ENCODE data around the gene STAG3.
"Not testable (repeated sequence)": the region's sequence is repeated elsewhere in the genome, so short reads cannot be mapped to it uniquely, and the experiment has no call there.

Gene STAG3

DNA sequence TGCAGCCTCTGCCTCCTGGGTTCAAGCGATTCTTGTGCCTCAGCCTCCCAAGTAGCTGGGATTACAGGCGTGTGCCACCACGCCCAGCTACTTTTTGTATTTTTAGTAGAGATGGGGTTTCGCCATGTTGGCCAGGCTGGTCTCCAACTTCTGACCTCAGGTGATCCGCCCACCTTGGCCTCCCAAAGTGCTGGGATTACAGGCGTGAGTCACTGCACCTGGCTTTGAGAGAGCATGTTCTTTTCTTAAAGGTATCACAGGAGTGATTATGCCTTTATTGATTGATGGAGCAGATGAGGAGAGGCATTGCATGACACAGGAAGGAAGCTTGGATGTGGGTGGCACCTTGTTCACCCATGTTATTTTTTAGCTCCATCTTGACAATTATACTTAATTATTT, 5.4 kb downstream of the STAG3 start:
- not testable (repeated sequence) for H3K4me1 ChIP-seq (ENCODE audit: control insufficient read depth, low read depth, low read length); H3K27ac ChIP-seq (ENCODE audit: low read length); H3K9me3 ChIP-seq (ENCODE audit: control insufficient read depth, low read depth, low read length); H3K4me3 ChIP-seq (ENCODE audit: low read length); H3K27me3 ChIP-seq (ENCODE audit: control insufficient read depth, insufficient read depth, low read length); H3K9ac ChIP-seq (ENCODE audit: low read length); H3K36me3 ChIP-seq (ENCODE audit: control insufficient read depth, low read depth, low read length)

DNA sequence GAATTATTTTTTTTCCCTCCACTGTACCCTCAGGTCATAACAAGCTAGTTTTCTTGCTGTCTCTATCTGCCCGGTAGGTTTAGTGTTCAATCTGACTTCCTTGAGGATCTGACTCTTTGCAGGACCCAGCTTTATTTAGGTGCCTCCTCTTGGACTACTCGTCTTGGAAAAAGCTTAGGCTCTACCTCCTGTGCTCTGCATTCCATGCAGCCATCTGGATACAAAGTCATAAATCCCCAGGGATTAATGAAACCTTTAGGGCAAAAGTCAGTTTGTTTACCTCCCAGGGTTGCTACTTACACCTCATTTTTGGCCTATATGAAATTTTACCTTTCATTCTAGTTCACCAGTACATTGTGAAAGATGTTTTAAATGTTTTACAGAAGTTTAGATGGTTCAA, 8.0 kb downstream of the STAG3 start:
- Histone ChIP-seq H3K4me3 (ENCODE audit: low read length) (no peak overlapping the region), H3K9me3 (ENCODE audit: control insufficient read depth, low read depth, low read length) (no peaks in the 10 kb centered on the region), H3K27me3 (ENCODE audit: control insufficient read depth, insufficient read depth, low read length) (no peaks in the 10 kb centered on the region), H3K4me1 (ENCODE audit: control insufficient read depth, low read depth, low read length) (peaks cover 7% of the 10 kb centered on the region), H3K9ac (ENCODE audit: low read length) (no peak overlapping the region), H3K36me3 (ENCODE audit: control insufficient read depth, low read depth, low read length) (no peaks in the 10 kb centered on the region), H3K27ac (ENCODE audit: low read length) (no peak overlapping the region)

DNA sequence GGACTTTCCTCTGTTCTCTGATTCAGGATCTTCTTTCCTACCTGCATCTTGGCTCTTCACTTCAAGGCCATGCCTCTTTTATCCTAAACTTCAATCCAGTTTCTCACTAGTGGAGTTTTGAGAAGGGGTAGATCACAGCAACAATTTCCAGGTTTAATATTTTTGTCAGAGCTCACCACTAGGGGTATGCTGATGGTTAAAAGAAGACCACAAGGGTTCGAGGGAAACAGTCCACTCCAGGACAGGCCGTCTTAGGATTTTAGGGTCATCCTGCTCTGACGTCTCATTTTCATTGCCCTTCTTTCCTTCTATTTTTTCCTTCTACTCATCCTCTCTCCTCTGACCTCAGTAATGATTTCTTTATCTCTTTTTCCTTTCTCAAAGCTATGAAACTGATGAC, 11.3 kb downstream of the STAG3 start:
- H3K27ac ChIP-seq (ENCODE audit: low read length) = no peak overlapping the region
- no peaks in the 10 kb centered on the region for H3K27me3 ChIP-seq (ENCODE audit: control insufficient read depth, insufficient read depth, low read length)
- no peak overlapping the region for H3K4me3 ChIP-seq (ENCODE audit: low read length)
- H3K36me3 ChIP-seq (ENCODE audit: control insufficient read depth, low read depth, low read length) = no peaks in the 10 kb centered on the region
- no peaks in the 10 kb centered on the region for H3K9me3 ChIP-seq (ENCODE audit: control insufficient read depth, low read depth, low read length)
- H3K9ac ChIP-seq (ENCODE audit: low read length) = no peak overlapping the region
- H3K4me1 ChIP-seq (ENCODE audit: control insufficient read depth, low read depth, low read length) = no peaks in the 10 kb centered on the region

- no peak overlapping the region for H3K27ac ChIP-seq (ENCODE audit: low read length)
Measured at GRCh38 chr7:100190048-100190711, 12.5 kb downstream of the STAG3 start.

DNA sequence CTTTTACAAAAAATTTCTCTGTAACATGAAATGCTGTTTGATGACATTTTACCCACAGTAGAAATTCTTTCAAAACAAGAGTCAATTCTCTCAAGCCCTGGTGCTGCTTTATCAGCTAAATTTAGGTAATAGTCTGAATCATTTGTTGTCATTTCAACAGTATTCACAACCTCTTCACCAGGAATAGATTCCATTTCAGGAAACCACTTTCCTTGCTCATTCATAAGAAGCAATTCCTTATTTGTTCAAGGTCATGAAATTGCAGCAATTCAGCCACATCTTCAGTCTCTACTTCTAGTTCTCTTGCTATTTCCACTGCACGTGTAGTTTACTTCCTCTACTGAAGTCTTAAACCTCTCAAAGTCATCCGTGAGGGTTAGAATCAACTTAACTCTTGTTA, 14.1 kb downstream of the STAG3 start:
- H3K4me1 ChIP-seq (ENCODE audit: control insufficient read depth, low read depth, low read length) = no peaks in the 10 kb centered on the region
- no peak overlapping the region for H3K4me3 ChIP-seq (ENCODE audit: low read length)
- H3K9ac ChIP-seq (ENCODE audit: low read length) = no peak overlapping the region
- H3K36me3 ChIP-seq (ENCODE audit: control insufficient read depth, low read depth, low read length) = no peaks in the 10 kb centered on the region
- no peaks in the 10 kb centered on the region for H3K9me3 ChIP-seq (ENCODE audit: control insufficient read depth, low read depth, low read length)
- H3K27me3 ChIP-seq (ENCODE audit: control insufficient read depth, insufficient read depth, low read length) = no peaks in the 10 kb centered on the region
- H3K27ac ChIP-seq (ENCODE audit: low read length) = no peak overlapping the region

More at GRCh38 chr7:100190048-100190711, 12.5 kb downstream of the STAG3 start:
- Histone ChIP-seq H3K9me3 (ENCODE audit: control insufficient read depth, low read depth, low read length) (no peaks in the 10 kb centered on the region), H3K9ac (ENCODE audit: low read length) (no peak overlapping the region), H3K27me3 (ENCODE audit: control insufficient read depth, insufficient read depth, low read length) (no peaks in the 10 kb centered on the region), H3K4me3 (ENCODE audit: low read length) (no peak overlapping the region), H3K4me1 (ENCODE audit: control insufficient read depth, low read depth, low read length) (no peaks in the 10 kb centered on the region), H3K36me3 (ENCODE audit: control insufficient read depth, low read depth, low read length) (no peaks in the 10 kb centered on the region)

DNA sequence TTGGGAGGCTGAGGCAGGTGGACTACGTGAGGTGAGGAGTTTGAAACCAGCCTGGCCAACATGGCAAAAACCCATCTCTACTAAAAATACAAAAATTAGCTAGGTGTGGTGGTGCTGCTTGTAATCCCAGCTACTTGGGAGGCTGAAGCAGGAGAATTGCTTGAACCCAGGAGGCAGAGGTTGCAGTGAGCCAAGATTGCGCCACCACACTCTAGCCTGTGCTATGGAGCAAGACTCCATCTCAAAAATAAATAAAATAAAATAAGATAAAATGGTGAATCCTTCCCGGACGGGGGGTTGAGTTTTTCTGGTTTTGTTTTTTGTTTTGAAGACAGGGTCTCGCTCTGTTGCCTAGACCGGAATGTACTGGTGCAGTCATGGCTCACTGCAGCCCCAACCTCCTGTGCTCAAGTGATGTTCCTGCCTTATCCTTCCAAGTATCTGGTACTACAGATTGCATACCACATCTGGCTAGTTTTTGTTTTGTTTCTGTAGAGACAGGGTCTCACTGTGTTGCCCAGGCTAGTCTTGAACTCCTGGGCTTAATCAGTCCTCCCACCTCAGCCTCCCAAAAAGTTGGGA, 14.7 kb downstream of the STAG3 start:
- H3K9ac ChIP-seq (ENCODE audit: low read length); H3K27ac ChIP-seq (ENCODE audit: low read length); H3K36me3 ChIP-seq (ENCODE audit: control insufficient read depth, low read depth, low read length); H3K4me3 ChIP-seq (ENCODE audit: low read length); H3K27me3 ChIP-seq (ENCODE audit: control insufficient read depth, insufficient read depth, low read length); H3K9me3 ChIP-seq (ENCODE audit: control insufficient read depth, low read depth, low read length); H3K4me1 ChIP-seq (ENCODE audit: control insufficient read depth, low read depth, low read length): not testable (repeated sequence)

DNA sequence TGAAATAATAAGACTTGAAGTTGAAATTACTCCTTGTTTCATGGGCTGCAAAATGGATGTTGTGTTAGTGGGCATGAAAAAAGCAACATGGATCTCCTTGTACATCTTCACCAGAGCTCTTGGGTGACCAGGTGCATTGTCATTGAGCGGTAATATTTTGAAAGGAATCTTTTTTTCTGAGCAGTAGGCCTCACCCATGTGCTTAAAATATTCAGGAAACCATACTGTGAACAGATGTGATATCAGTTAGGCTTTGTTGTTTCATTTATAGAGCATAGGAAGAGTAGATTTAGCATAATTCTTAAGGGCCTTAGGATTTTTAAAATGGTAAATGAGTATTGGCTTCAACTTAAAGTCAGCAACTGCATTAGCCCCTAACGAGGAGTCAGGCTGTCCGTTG, 15.3 kb downstream of the STAG3 start:
- H3K36me3 ChIP-seq (ENCODE audit: control insufficient read depth, low read depth, low read length) = no peaks in the 10 kb centered on the region
- H3K27me3 ChIP-seq (ENCODE audit: control insufficient read depth, insufficient read depth, low read length) = no peaks in the 10 kb centered on the region
- H3K9ac ChIP-seq (ENCODE audit: low read length) = no peak overlapping the region
- no peaks in the 10 kb centered on the region for H3K4me1 ChIP-seq (ENCODE audit: control insufficient read depth, low read depth, low read length)
- no peaks in the 10 kb centered on the region for H3K9me3 ChIP-seq (ENCODE audit: control insufficient read depth, low read depth, low read length)
- no peak overlapping the region for H3K4me3 ChIP-seq (ENCODE audit: low read length)
- H3K27ac ChIP-seq (ENCODE audit: low read length) = no peak overlapping the region

DNA sequence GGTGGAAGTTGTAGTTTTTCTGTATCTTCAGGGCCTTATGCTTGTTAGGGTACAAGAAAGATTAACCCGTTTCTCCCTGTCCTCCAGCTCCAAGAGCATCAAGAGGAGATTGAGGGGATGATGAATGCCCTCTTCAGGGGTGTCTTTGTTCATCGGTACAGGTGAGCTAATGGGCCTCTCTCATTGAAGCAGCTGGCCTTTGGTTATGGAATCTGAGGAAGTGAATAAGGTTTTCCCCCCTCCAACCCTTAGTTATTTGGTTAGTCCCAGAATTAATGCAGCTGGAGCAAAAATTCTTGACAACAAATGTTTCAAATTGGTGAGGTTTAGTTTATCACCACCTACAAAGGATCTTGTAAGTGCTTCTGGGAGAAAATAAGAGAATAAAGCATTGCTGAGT, 17.5 kb downstream of the STAG3 start:
- H3K4me1 ChIP-seq (ENCODE audit: control insufficient read depth, low read depth, low read length) = peaks cover 2% of the 10 kb centered on the region
- H3K27ac ChIP-seq (ENCODE audit: low read length) = no peak overlapping the region
- no peaks in the 10 kb centered on the region for H3K9me3 ChIP-seq (ENCODE audit: control insufficient read depth, low read depth, low read length)
- no peaks in the 10 kb centered on the region for H3K27me3 ChIP-seq (ENCODE audit: control insufficient read depth, insufficient read depth, low read length)
- no peak overlapping the region for H3K9ac ChIP-seq (ENCODE audit: low read length)
- no peaks in the 10 kb centered on the region for H3K36me3 ChIP-seq (ENCODE audit: control insufficient read depth, low read depth, low read length)
- no peak overlapping the region for H3K4me3 ChIP-seq (ENCODE audit: low read length)

GRCh38 chr7:100195901-100196322, 18.2 kb downstream of the STAG3 start:
- not testable (repeated sequence) for H3K4me3 ChIP-seq (ENCODE audit: low read length); H3K9me3 ChIP-seq (ENCODE audit: control insufficient read depth, low read depth, low read length); H3K27me3 ChIP-seq (ENCODE audit: control insufficient read depth, insufficient read depth, low read length); H3K36me3 ChIP-seq (ENCODE audit: control insufficient read depth, low read depth, low read length); H3K4me1 ChIP-seq (ENCODE audit: control insufficient read depth, low read depth, low read length); H3K9ac ChIP-seq (ENCODE audit: low read length); H3K27ac ChIP-seq (ENCODE audit: low read length)

DNA sequence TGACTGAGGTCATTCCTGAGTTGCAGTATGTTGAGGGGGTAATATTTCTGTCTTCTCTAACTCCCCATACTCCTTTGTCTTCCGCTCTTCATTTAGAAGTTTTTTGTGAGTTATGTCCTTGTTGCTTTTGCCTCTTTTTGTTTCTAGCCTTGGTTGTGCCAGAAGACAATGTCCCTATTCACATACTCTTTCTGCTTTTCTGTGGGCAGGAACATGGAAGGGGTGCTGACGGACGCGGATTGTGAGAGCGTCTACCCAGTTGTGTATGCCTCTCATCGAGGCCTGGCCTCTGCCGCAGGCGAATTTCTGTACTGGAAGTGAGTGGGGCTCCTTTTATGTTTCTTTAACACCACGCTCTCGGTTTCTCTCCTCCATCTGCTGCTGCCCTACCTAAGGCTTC, 20.5 kb downstream of the STAG3 start:
- Histone ChIP-seq H3K27ac (ENCODE audit: low read length) (no peak overlapping the region), H3K27me3 (ENCODE audit: control insufficient read depth, insufficient read depth, low read length) (peaks cover 6% of the 10 kb centered on the region), H3K9me3 (ENCODE audit: control insufficient read depth, low read depth, low read length) (no peaks in the 10 kb centered on the region), H3K9ac (ENCODE audit: low read length) (no peak overlapping the region), H3K36me3 (ENCODE audit: control insufficient read depth, low read depth, low read length) (no peaks in the 10 kb centered on the region), H3K4me1 (ENCODE audit: control insufficient read depth, low read depth, low read length) (peaks cover 12% of the 10 kb centered on the region), H3K4me3 (ENCODE audit: low read length) (no peak overlapping the region)

GRCh38 chr7:100200693-100201092, 23.0 kb downstream of the STAG3 start:
- Histone ChIP-seq H3K9me3 (ENCODE audit: control insufficient read depth, low read depth, low read length) (no peaks in the 10 kb centered on the region), H3K4me3 (ENCODE audit: low read length) (no peak overlapping the region), H3K9ac (ENCODE audit: low read length) (no peak overlapping the region), H3K36me3 (ENCODE audit: control insufficient read depth, low read depth, low read length) (no peaks in the 10 kb centered on the region), H3K4me1 (ENCODE audit: control insufficient read depth, low read depth, low read length) (peaks cover 12% of the 10 kb centered on the region), H3K27me3 (ENCODE audit: control insufficient read depth, insufficient read depth, low read length) (peaks cover 6% of the 10 kb centered on the region), H3K27ac (ENCODE audit: low read length) (no peak overlapping the region)

DNA sequence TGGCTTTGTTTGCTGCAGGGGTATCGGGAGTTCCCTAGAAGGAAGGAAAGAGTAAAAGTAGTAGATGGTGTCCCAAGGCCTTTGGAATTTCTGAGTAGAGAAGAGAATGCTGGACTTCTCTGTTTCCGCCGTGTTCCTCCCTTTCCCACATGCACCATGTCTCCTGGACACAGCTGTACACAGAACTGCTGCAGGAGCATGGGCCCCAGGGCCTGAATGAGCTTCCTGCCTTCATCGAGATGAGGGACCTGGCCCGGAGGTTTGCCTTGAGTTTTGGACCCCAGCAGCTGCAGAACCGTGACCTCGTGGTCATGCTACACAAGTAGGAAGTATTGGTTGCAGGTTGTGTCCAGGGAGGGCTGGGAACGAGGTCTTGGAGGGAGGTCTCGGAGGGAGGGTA, 26.7 kb downstream of the STAG3 start:
- H3K4me1 ChIP-seq (ENCODE audit: control insufficient read depth, low read depth, low read length) = peaks cover 12% of the 10 kb centered on the region

More for the DNA sequence above, 26.7 kb downstream of the STAG3 start:
- Histone ChIP-seq H3K27me3 (ENCODE audit: control insufficient read depth, insufficient read depth, low read length) (peaks cover 6% of the 10 kb centered on the region), H3K27ac (ENCODE audit: low read length) (no peak overlapping the region), H3K9me3 (ENCODE audit: control insufficient read depth, low read depth, low read length) (no peaks in the 10 kb centered on the region), H3K36me3 (ENCODE audit: control insufficient read depth, low read depth, low read length) (no peaks in the 10 kb centered on the region), H3K9ac (ENCODE audit: low read length) (no peak overlapping the region), H3K4me3 (ENCODE audit: low read length) (no peak overlapping the region)
